ENCODE measurements around the gene EEF2KMT.
"Not testable (repeated sequence)": the region's sequence is repeated elsewhere in the genome, so short reads cannot be mapped to it uniquely, and the experiment has no call there.

The EEF2KMT gene

GRCh38 chr16:5089911-5090555 lies 7.6 kb downstream of the EEF2KMT start:
- H3K9ac ChIP-seq (ENCODE audit: low read length); H3K4me3 ChIP-seq (ENCODE audit: low read depth in 1 of 2, low read length in 2 of 2); H3K27ac ChIP-seq (ENCODE audit: low read depth, low read length); H3K4me1 ChIP-seq (ENCODE audit: insufficient read depth, low read length); H3K36me3 ChIP-seq (ENCODE audit: insufficient read depth, low read length); H3K9me3 ChIP-seq (ENCODE audit: low read length); H3K27me3 ChIP-seq (ENCODE audit: control insufficient read depth in 1 of 2, insufficient read depth in 2 of 2, low read length in 2 of 2): not testable (repeated sequence)

DNA sequence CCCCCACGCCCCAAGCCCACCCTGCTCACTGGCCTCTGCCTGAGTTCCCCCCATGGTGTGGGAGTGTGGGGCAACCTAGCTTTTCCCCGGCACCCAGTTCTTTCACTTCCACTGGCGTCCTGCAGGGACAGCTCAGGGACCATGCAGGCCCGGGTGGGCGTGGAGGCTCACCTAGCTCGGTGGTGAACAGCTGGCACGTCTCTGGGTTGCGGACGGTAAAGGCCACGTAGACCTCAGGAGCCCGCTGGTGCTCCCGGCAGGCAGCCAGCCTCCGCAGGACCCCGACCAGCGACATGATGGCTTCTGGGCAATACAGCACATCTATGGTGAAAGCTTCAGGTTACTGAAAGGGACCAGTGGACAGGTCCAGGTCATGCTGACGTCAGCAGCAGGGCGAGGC lies 8.7 kb downstream of the EEF2KMT start:
- H3K36me3 ChIP-seq (ENCODE audit: insufficient read depth, low read length); H3K4me3 ChIP-seq (ENCODE audit: low read depth in 1 of 2, low read length in 2 of 2); H3K27ac ChIP-seq (ENCODE audit: low read depth, low read length); H3K27me3 ChIP-seq (ENCODE audit: control insufficient read depth in 1 of 2, insufficient read depth in 2 of 2, low read length in 2 of 2); H3K4me1 ChIP-seq (ENCODE audit: insufficient read depth, low read length); H3K9ac ChIP-seq (ENCODE audit: low read length); H3K9me3 ChIP-seq (ENCODE audit: low read length): not testable (repeated sequence)

- H3K27me3 ChIP-seq (ENCODE audit: control insufficient read depth in 1 of 2, insufficient read depth in 2 of 2, low read length in 2 of 2); H3K4me1 ChIP-seq (ENCODE audit: insufficient read depth, low read length); H3K9me3 ChIP-seq (ENCODE audit: low read length); H3K27ac ChIP-seq (ENCODE audit: low read depth, low read length); H3K4me3 ChIP-seq (ENCODE audit: low read depth in 1 of 2, low read length in 2 of 2); H3K9ac ChIP-seq (ENCODE audit: low read length); H3K36me3 ChIP-seq (ENCODE audit: insufficient read depth, low read length): not testable (repeated sequence)
These were observed 9.4 kb downstream of the EEF2KMT start for GRCh38 chr16:5088086-5088790.

DNA sequence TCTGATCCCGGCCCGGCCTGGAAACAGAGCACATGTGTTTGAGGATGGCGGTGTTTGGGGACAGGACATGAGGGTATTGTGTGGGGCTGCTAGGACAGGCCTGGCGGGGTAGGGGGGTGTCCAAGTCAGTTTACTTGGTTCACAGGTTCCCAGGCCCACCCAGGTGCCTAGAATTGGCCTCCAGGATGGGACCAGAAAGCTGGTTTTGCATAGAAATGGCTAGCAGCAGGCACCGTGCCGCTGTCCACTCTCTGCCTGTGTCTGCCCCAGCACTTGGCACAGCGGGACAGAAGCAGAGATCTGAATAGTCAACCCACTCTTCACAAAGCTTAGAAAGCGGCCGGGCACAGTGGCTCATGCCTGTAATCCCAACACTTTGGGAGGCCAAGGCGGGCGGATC lies 11.9 kb downstream of the EEF2KMT start:
- H3K4me3 ChIP-seq (ENCODE audit: low read depth in 1 of 2, low read length in 2 of 2); H3K27ac ChIP-seq (ENCODE audit: low read depth, low read length); H3K36me3 ChIP-seq (ENCODE audit: insufficient read depth, low read length); H3K9me3 ChIP-seq (ENCODE audit: low read length); H3K4me1 ChIP-seq (ENCODE audit: insufficient read depth, low read length); H3K9ac ChIP-seq (ENCODE audit: low read length); H3K27me3 ChIP-seq (ENCODE audit: control insufficient read depth in 1 of 2, insufficient read depth in 2 of 2, low read length in 2 of 2): not testable (repeated sequence)

GRCh38 chr16:5084802-5085201 lies 12.8 kb downstream of the EEF2KMT start:
- not testable (repeated sequence) for H3K4me3 ChIP-seq (ENCODE audit: low read depth in 1 of 2, low read length in 2 of 2); H3K4me1 ChIP-seq (ENCODE audit: insufficient read depth, low read length); H3K27me3 ChIP-seq (ENCODE audit: control insufficient read depth in 1 of 2, insufficient read depth in 2 of 2, low read length in 2 of 2); H3K27ac ChIP-seq (ENCODE audit: low read depth, low read length); H3K9me3 ChIP-seq (ENCODE audit: low read length); H3K36me3 ChIP-seq (ENCODE audit: insufficient read depth, low read length); H3K9ac ChIP-seq (ENCODE audit: low read length)

GRCh38 chr16:5084099-5084731 lies 13.4 kb downstream of the EEF2KMT start:
- H3K36me3 ChIP-seq (ENCODE audit: insufficient read depth, low read length); H3K4me1 ChIP-seq (ENCODE audit: insufficient read depth, low read length); H3K27me3 ChIP-seq (ENCODE audit: control insufficient read depth in 1 of 2, insufficient read depth in 2 of 2, low read length in 2 of 2); H3K9ac ChIP-seq (ENCODE audit: low read length); H3K4me3 ChIP-seq (ENCODE audit: low read depth in 1 of 2, low read length in 2 of 2); H3K27ac ChIP-seq (ENCODE audit: low read depth, low read length); H3K9me3 ChIP-seq (ENCODE audit: low read length): not testable (repeated sequence)

DNA sequence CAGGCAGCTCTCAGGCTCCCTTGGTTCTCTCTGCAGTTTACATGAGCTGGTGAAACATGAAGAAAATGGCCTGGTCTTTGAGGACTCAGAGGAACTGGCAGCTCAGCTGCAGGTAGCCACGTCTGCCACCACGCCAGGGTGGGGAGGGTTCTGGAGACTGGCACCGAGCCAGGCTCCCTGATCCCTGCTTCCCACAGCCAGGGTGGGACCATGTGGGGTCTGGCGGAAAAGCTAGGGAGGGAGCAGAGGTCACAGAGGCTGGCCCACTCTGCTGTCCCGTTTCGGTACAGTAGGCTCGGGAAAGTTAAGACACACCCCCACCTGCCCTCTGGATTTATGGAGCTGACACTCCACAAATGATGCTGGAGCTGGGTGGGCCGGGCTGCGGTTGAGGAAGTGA lies 13.9 kb downstream of the EEF2KMT start:
- H3K9ac ChIP-seq (ENCODE audit: low read length); H3K4me1 ChIP-seq (ENCODE audit: insufficient read depth, low read length); H3K4me3 ChIP-seq (ENCODE audit: low read depth in 1 of 2, low read length in 2 of 2); H3K27ac ChIP-seq (ENCODE audit: low read depth, low read length); H3K9me3 ChIP-seq (ENCODE audit: low read length); H3K27me3 ChIP-seq (ENCODE audit: control insufficient read depth in 1 of 2, insufficient read depth in 2 of 2, low read length in 2 of 2); H3K36me3 ChIP-seq (ENCODE audit: insufficient read depth, low read length): not testable (repeated sequence)

DNA sequence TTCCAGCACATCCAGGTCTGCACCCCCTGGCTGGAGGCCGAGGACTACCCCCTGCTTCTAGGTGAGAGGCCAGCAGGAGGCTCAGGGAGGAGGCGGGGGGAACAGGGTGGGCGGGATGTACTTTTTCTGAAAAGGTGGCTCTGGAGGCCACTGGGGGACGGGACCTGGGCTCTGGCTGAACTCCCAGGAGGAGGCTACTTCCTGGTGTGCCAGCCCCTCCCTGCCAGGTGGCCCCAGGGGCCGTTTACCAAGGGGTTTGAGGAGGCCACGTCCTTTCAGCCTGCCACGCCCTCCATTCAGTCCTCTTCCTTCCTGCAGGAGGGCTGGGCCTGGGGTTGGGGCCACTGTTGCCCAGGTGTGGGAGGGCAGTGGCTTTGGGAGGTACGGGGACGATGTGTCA lies 16.6 kb downstream of the EEF2KMT start:
- H3K9me3 ChIP-seq (ENCODE audit: low read length); H3K4me1 ChIP-seq (ENCODE audit: insufficient read depth, low read length); H3K27me3 ChIP-seq (ENCODE audit: control insufficient read depth in 1 of 2, insufficient read depth in 2 of 2, low read length in 2 of 2); H3K27ac ChIP-seq (ENCODE audit: low read depth, low read length); H3K4me3 ChIP-seq (ENCODE audit: low read depth in 1 of 2, low read length in 2 of 2); H3K9ac ChIP-seq (ENCODE audit: low read length): not testable (repeated sequence)
- H3K36me3 ChIP-seq (ENCODE audit: insufficient read depth, low read length): peaks cover 13% of the 10 kb centered on the region

DNA sequence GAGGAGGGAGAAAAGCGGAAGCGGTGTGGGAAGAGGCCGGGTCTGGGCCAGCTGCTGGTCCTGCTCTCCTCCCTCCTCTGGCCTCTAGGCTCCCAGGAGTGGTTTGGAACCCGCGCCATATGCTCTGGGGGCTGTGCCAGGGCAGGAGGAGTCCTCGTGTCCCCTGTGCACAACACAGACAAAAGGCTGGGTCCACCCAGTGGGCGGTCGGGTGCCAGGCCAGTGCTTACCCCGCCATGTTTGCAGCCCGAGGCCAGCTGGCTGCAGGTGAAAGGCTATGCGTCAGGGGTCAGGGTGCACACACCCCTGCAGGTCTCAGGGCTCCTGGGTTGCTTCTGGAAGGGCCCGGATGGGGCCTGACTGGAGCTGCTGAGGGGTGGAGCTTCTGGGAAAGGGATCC lies 17.1 kb downstream of the EEF2KMT start:
- peaks cover 19% of the 10 kb centered on the region for H3K36me3 ChIP-seq (ENCODE audit: insufficient read depth, low read length)
- H3K27ac ChIP-seq (ENCODE audit: low read depth, low read length); H3K27me3 ChIP-seq (ENCODE audit: control insufficient read depth in 1 of 2, insufficient read depth in 2 of 2, low read length in 2 of 2); H3K4me1 ChIP-seq (ENCODE audit: insufficient read depth, low read length); H3K9me3 ChIP-seq (ENCODE audit: low read length); H3K4me3 ChIP-seq (ENCODE audit: low read depth in 1 of 2, low read length in 2 of 2); H3K9ac ChIP-seq (ENCODE audit: low read length): not testable (repeated sequence)

GRCh38 chr16:5078626-5079025 lies 19.0 kb downstream of the EEF2KMT start:
- H3K9me3 ChIP-seq (ENCODE audit: low read length): no peaks in the 10 kb centered on the region
- H3K27ac ChIP-seq (ENCODE audit: low read depth, low read length): no peak overlapping the region
- no peak overlapping the region for H3K4me3 ChIP-seq (ENCODE audit: low read depth in 1 of 2, low read length in 2 of 2)
- H3K9ac ChIP-seq (ENCODE audit: low read length): no peak overlapping the region
- H3K27me3 ChIP-seq (ENCODE audit: control insufficient read depth in 1 of 2, insufficient read depth in 2 of 2, low read length in 2 of 2): no peaks in the 10 kb centered on the region
- H3K4me1 ChIP-seq (ENCODE audit: insufficient read depth, low read length): no peaks in the 10 kb centered on the region
- H3K36me3 ChIP-seq (ENCODE audit: insufficient read depth, low read length): peaks cover 28% of the 10 kb centered on the region

- Histone ChIP-seq H3K27ac (ENCODE audit: low read depth, low read length) (no peak overlapping the region), H3K27me3 (ENCODE audit: control insufficient read depth in 1 of 2, insufficient read depth in 2 of 2, low read length in 2 of 2) (no peaks in the 10 kb centered on the region), H3K36me3 (ENCODE audit: insufficient read depth, low read length) (peaks cover 24% of the 10 kb centered on the region), H3K9ac (ENCODE audit: low read length) (no peak overlapping the region), H3K9me3 (ENCODE audit: low read length) (no peaks in the 10 kb centered on the region), H3K4me3 (ENCODE audit: low read depth in 1 of 2, low read length in 2 of 2) (no peak overlapping the region), H3K4me1 (ENCODE audit: insufficient read depth, low read length) (peaks cover 8% of the 10 kb centered on the region)
These were observed 20.3 kb downstream of the EEF2KMT start for GRCh38 chr16:5077304-5077703.

DNA sequence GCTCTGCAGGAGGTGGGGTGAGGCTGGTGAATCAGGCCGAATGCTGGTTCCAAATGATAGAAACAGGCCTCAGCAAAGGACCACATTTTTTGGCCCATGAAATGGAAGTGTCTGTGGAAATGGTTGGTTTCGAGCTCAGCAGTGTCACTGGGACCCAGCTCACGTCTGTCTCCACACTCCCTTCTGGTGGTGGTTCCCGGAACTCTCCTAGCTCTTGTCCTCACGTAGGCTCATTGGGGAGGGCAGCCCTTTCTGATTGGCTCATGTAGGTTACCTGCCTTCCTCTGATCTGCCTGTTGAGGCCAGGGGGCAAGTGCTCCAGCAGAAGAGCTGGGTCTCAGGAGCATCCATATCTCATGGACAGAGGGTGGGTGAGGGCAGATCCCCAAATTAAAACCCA lies 22.0 kb downstream of the EEF2KMT start:
- Histone ChIP-seq H3K36me3 (ENCODE audit: insufficient read depth, low read length) (peaks cover 24% of the 10 kb centered on the region), H3K4me3 (ENCODE audit: low read depth in 1 of 2, low read length in 2 of 2) (no peak overlapping the region), H3K27me3 (ENCODE audit: control insufficient read depth in 1 of 2, insufficient read depth in 2 of 2, low read length in 2 of 2) (no peaks in the 10 kb centered on the region)

More for the DNA sequence above, 22.0 kb downstream of the EEF2KMT start:
- H3K9ac ChIP-seq (ENCODE audit: low read length): no peak overlapping the region
- no peaks in the 10 kb centered on the region for H3K9me3 ChIP-seq (ENCODE audit: low read length)
- H3K27ac ChIP-seq (ENCODE audit: low read depth, low read length): no peak overlapping the region
- H3K4me1 ChIP-seq (ENCODE audit: insufficient read depth, low read length): peaks cover 19% of the 10 kb centered on the region
